Measurements from ENCODE around the gene FAM9C. TPM values are rescaled to one million over a fixed set of nuclear protein-coding genes. Genes with fewer than 3 reads are reported as not detected.

Gene FAM9C
- total RNA-seq, 4 donors from 2014 or later = not detected

DNA sequence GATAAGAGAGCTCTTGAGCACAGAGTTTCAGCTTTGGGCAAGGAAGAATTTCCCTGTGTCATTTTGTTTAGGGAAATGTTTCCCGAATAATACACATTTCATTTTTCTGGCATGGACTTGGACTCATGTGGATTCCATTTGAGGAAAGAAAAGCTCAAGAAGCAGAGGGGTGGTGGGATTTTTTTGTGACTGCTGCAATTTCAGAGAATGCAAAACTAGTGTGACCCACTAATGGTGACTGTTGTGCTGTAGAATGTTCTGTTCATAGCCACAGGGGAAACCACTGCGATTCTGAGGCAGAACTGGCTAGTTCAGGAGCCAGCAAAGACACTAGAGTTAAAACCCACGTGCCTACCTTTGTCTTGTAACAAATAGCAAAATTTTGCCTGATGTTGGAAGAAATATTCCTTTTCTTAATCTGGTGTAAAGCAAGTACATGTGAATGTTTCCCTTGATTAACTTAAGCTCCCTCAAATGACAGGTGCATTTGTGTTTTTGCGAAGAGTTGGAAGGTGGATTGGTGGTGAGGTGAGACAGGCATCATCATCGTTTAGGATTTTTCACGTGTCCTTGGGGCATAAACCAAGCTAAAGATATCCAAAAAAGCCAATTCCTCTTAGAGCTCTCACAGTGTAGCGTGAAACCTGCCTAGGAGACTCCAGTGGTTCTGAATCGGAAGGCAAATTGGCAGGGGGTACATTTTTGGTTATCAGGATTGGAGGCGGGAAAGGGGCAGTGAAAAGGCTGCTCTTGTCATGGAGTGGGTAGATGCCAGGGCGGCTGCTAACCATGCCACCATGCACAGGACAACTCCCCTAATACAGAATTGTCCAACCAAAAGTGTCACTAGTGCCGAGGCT, 38.0 kb upstream of the FAM9C start:
- ATAC-seq (ENCODE audit: low FRiP score) = no peak
- TF ChIP-seq, protein P1, sequence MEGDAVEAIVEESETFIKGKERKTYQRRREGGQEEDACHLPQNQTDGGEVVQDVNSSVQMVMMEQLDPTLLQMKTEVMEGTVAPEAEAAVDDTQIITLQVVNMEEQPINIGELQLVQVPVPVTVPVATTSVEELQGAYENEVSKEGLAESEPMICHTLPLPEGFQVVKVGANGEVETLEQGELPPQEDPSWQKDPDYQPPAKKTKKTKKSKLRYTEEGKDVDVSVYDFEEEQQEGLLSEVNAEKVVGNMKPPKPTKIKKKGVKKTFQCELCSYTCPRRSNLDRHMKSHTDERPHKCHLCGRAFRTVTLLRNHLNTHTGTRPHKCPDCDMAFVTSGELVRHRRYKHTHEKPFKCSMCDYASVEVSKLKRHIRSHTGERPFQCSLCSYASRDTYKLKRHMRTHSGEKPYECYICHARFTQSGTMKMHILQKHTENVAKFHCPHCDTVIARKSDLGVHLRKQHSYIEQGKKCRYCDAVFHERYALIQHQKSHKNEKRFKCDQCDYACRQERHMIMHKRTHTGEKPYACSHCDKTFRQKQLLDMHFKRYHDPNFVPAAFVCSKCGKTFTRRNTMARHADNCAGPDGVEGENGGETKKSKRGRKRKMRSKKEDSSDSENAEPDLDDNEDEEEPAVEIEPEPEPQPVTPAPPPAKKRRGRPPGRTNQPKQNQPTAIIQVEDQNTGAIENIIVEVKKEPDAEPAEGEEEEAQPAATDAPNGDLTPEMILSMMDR (IDR thresholded peaks at IDR 0.05) = no peak

DNA sequence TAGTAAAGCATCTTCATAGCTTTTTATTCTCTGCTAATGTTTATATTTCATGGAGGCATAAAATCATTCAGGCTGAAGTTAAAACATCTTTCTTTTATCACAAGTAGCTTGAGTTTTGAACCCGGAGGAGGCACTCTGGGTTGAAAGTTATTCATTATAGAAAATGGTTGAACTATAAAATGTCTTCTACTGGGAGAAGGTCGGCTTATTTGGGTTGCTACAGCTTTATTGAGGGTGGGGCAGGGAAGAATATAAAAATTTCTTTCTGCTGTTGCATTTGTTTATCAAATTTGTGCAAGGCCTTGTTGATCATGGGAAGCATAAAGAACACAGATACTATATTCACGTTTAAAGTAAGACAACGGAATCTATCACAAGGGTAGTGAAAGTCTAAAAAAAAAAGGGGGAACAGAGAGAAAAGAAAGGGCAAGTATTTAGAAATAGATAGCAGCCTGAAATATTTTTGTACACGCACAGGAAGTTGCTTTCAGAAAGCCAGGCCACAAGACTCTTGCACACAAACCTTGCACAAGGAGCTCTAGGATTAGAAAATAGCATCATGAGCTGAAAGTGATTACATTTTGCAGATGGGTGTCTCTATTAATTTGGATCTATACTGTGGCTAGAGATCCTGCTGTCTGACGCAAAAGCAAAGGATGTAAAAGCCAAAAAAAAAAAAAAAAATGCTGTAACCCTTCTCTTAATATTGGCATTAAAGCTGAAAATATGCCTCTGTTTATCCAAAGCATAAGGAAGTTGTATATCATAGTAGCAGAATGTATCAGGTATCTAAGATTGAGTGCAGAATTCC, 37.2 kb upstream of the FAM9C start:
- ATAC-seq (ENCODE audit: low FRiP score) (no peak), DNase-seq (ENCODE audit: low spot score) (no peak)
- TF ChIP-seq, protein P1 (IDR thresholded peaks at IDR 0.05) = no peak

More for the DNA sequence above, 38.0 kb upstream of the FAM9C start:
- DNase-seq (ENCODE audit: low spot score) = no peak

DNA sequence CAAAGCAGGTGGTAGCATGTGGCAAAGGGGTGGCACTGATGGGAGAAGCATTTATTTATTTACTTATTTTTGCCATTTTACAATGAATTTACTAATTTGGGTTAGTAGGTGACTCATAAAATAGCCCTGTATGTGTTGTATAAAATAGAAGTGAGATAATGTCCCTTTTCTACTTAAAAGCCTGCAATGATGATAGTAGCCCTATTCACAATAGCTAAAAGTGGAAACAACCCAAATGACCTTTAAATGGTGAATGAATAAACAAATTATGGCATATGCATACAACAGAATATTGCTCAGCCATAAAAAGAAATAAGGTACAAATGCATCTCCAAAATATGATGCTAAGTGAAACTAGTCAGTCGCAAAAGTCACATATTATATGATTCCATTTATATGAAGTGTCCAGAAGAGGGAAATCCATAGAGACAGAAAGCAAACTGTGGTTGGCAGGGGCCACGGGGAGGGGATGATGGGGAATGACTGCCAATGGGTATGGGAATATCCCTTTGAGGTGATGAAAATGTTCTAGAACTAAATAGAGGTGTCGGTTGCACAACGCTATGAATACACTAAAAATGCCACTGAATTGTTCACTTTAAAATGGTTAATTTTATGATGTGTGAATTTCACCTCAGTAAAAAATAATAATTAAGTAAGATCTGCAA, 35.8 kb upstream of the FAM9C start:
- no peak for ATAC-seq (ENCODE audit: low FRiP score)
- TF ChIP-seq, protein P1 (IDR thresholded peaks at IDR 0.05) = no peak
- DNase-seq (ENCODE audit: low spot score) = no peak

DNA sequence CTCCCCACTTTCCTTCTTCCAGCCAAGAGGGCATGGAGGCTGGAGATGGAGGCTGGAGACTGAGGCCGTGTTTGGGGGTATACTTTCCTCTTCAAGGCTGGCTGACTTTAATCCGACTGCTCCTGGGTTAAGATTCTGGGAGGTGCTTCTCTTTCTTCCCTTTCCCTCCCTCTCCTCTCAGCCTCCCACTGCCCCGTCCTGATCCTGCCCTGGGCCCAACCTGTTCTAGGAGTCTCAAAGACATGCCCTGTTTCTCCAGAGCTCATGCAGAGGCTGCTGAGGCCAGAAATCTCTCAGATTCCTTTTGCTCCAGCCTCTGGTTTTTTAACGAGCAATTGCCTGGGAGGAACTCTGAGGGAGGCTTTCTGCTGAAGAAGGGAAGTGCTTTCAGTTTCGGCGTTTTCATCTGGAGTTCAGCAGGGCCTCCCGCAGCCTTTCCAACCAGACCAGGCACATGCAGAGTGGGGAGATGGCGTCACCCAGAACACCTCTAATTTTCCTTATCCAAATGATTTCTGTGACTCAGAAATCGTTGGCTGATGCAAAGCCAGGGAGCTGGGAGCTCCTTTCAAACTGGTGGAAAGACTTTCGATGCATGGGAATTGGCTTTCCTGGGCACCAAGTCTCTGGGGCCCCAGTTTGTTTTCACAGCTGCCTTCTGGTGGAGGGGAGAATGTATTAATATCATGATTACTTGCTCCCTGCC, 34.5 kb upstream of the FAM9C start:
- DNase-seq (ENCODE audit: low spot score) (no peak), ATAC-seq (ENCODE audit: low FRiP score) (peak; percentile 75)
- TF ChIP-seq, protein P1 (IDR thresholded peaks at IDR 0.05) = no peak

DNA sequence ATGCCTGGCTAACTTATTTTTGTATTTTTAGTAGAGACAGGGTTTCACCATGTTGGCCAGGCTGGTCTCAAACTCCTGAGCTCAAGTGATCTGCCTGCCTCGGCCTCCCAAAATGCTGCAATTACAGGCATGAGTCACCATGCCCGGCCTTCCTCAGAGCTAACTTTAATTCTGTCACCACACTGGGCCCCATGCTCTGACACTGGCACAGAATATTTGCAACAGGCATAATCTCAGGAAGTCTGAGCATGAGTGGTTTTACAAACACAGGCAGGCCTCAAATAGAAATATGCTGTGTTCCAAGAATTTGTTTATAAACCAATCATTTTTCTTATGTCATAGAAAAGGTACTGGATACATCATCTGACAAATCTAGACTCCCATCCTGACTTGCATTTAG, 32.7 kb upstream of the FAM9C start:
- no peak for ATAC-seq (ENCODE audit: low FRiP score)

More for the DNA sequence above, 32.7 kb upstream of the FAM9C start:
- DNase-seq (ENCODE audit: low spot score) = no peak
- TF ChIP-seq, protein P1 (IDR thresholded peaks at IDR 0.05) = no peak
